HCT116 (cell line): ENCODE results near the gene UVSSA. TPM values are rescaled to one million over a fixed set of nuclear protein-coding genes. Genes with fewer than 3 reads are reported as not detected.

ENCODE experiments used
- ATAC-seq: fragments of 200-7000 bp; cut with Tn5 transposase; 2 replicates; pipeline ENCODE4 v1.9.1; 2020; ENCODE audit warnings: mild to moderate bottlenecking, moderate library complexity
- BruUV-seq: library from RNA; stranded (reverse); fragments of 400-500 nt; replicated peaks from 2 replicates; lab custom pipeline; 2021; lab: Mats Ljungman, UMichigan
- CTCF ChIA-PET: fragments of 300-600 bp; sonication (Branson Sonifier 250); formaldehyde crosslinking; loops from one replicate; lab custom pipeline; 2021; ENCODE audit warnings: antibody characterized with exemption; lab: Charles Lee
- POLR2A ChIA-PET: fragments of 300-600, 350-600 bp; sonication (Branson Sonifier 250); formaldehyde crosslinking; loops from one replicate; lab custom pipeline; 2021; ENCODE audit warnings: antibody characterized with exemption; lab: Charles Lee
- RAD21 ChIA-PET, 2 experiments: fragments of 300-600 bp; sonication (Branson Sonifier 250); formaldehyde crosslinking; loops; one replicate each; lab custom pipeline; 2023; ENCODE audit warnings: low total read pairs in 2 of 2; ENCODE audit not compliant: uncharacterized antibody in 2 of 2, unreplicated experiment in 2 of 2, low non-redundant PET in 1 of 2; lab: Charles Lee
- DNase-seq: peaks from one replicate; pipeline ENCODE4 v3.0.0-alpha.2; 2010; ENCODE audit warnings: low read depth, low spot score
- H2AFZ ChIP-seq: fragments of 200-600 bp; shearing (Covaris generic), sonication (generic); 2 replicates; pipeline ENCODE4 v1.6.1; 2017; ENCODE audit warnings: low read depth, mixed run types, mixed read lengths, antibody characterized with exemption, low read length; ENCODE audit not compliant: poor library complexity, severe bottlenecking
- H3K27ac ChIP-seq: 2 replicates; pipeline ENCODE4 v1.5.1; 2012; ENCODE audit warnings: low read depth, low read length
- H3K27me3 ChIP-seq: fragments of 200-600 bp; sonication (generic); 2 replicates; pipeline ENCODE4 v1.6.1; 2016; ENCODE audit warnings: mixed run types, low read length, mixed read lengths; ENCODE audit not compliant: insufficient read depth
- H3K36me3 ChIP-seq, 2 experiments: fragments of 200-500 bp in 1 of 2; fragments of 200-600 bp in 1 of 2; sonication (Bioruptor generic) in 1 of 2; sonication (generic) in 1 of 2; 2 replicates each; pipeline versions ENCODE4 v1.5.1 to v1.6.1; 2014 to 2016; ENCODE audit warnings: low read length in 2 of 2, inconsistent platforms in 1 of 2, mixed read lengths in 1 of 2, mixed run types in 1 of 2; ENCODE audit not compliant: insufficient read depth in 2 of 2, control insufficient read depth in 1 of 2
- H3K4me1 ChIP-seq, 2 experiments: fragments of 200-600 bp in 1 of 2; sonication (generic) in 1 of 2; 2 replicates each; pipeline versions ENCODE4 v1.5.1 to v1.6.1; 2012 to 2017; ENCODE audit warnings: low read length in 2 of 2, inconsistent platforms in 1 of 2, mild to moderate bottlenecking in 1 of 2, mixed read lengths in 1 of 2, mixed run types in 1 of 2, moderate library complexity in 1 of 2; ENCODE audit not compliant: insufficient read depth in 2 of 2, control insufficient read depth in 1 of 2
- H3K4me2 ChIP-seq: fragments of 200-600 bp; sonication (generic); 2 replicates; pipeline ENCODE4 v1.6.1; 2017; ENCODE audit warnings: mixed run types, low read length, mixed read lengths
- H3K4me3 ChIP-seq, 2 experiments: fragments of 200-600 bp in 1 of 2; sonication (generic) in 1 of 2; replicated peaks in 1 of 2; 2 replicates each; pipeline ENCODE4 v1.5.1; 2011 to 2016; ENCODE audit warnings: low read length in 2 of 2, control low read depth in 1 of 2, low read depth in 1 of 2, mild to moderate bottlenecking in 1 of 2, mixed read lengths in 1 of 2, mixed run types in 1 of 2
- H3K79me2 ChIP-seq: fragments of 200-600 bp; sonication (generic); 2 replicates; pipeline ENCODE4 v1.6.1; 2017; ENCODE audit warnings: mild to moderate bottlenecking, mixed run types, low read length, moderate library complexity, mixed read lengths; ENCODE audit not compliant: insufficient read depth
- H3K9ac ChIP-seq: fragments of 200-600 bp; sonication (generic); 2 replicates; pipeline ENCODE4 v1.6.1; 2016; ENCODE audit warnings: low read length, mixed read lengths
- H3K9me2 ChIP-seq: fragments of 200-600 bp; sonication (generic), shearing (Covaris generic); 2 replicates; pipeline ENCODE4 v1.6.1; 2017; ENCODE audit warnings: mixed run types, mild to moderate bottlenecking, moderate library complexity; ENCODE audit not compliant: insufficient read depth
- H3K9me3 ChIP-seq, 2 experiments: fragments of 200-500 bp in 1 of 2; fragments of 200-600 bp in 1 of 2; sonication (Bioruptor generic) in 1 of 2; sonication (generic) in 1 of 2; 2 replicates each; pipeline ENCODE4 v1.6.1; 2014 to 2017; ENCODE audit warnings: low read length in 2 of 2, mixed read lengths in 2 of 2, inconsistent platforms in 1 of 2, low read depth in 1 of 2, mild to moderate bottlenecking in 1 of 2, mixed run types in 1 of 2, moderate library complexity in 1 of 2; ENCODE audit not compliant: control insufficient read depth in 1 of 2, insufficient read depth in 1 of 2
- H4K20me1 ChIP-seq: fragments of 200-600 bp; sonication (generic), shearing (Covaris generic); 2 replicates; pipeline ENCODE4 v1.6.1; 2017; ENCODE audit warnings: mixed run types, mild to moderate bottlenecking, moderate library complexity; ENCODE audit not compliant: insufficient read depth
- CEBPB ChIP-seq: IDR thresholded peaks from 2 replicates; pipeline ENCODE4 v1.6.1; 2012; ENCODE audit warnings: low read depth
- ELF1 ChIP-seq: IDR thresholded peaks from 2 replicates; pipeline ENCODE4 v1.6.1; 2012; ENCODE audit warnings: low read depth, borderline replicate concordance
- EZH2phosphoT487 ChIP-seq: fragments of 200-600 bp; IDR thresholded peaks from 2 replicates; pipeline ENCODE4 v1.6.1; 2018; ENCODE audit warnings: antibody characterized with exemption, borderline replicate concordance
- JUND ChIP-seq: IDR thresholded peaks from 2 replicates; pipeline ENCODE4 v1.6.1; 2012
- POLR2A ChIP-seq: IDR thresholded peaks from 2 replicates; pipeline ENCODE4 v1.7.0; 2011; ENCODE audit warnings: borderline replicate concordance; ENCODE audit not compliant: insufficient read depth, insufficient read length; ENCODE audit errors: extremely low read depth
- RAD21 ChIP-seq: IDR thresholded peaks from 2 replicates; pipeline ENCODE4 v1.6.1; 2012; ENCODE audit warnings: low read depth, mild to moderate bottlenecking
- SIN3A ChIP-seq: IDR thresholded peaks from 2 replicates; pipeline ENCODE4 v1.6.1; 2012; ENCODE audit warnings: low read depth
- ZNF274 ChIP-seq: fragments of 200-500 bp; sonication (Bioruptor generic); IDR thresholded peaks from 2 replicates; pipeline ENCODE4 v1.6.1; 2014; ENCODE audit warnings: mild to moderate bottlenecking, low read depth, low read length, inconsistent platforms
- intact Hi-C: fragments of 100-400 bp; cut with micrococcal nuclease; formaldehyde crosslinking; loops from 2 replicates; pipeline ENCODE4 v1.10.0; 2022
- total RNA-seq: library from RNA; stranded (reverse); gene quantifications from one replicate; pipeline ENCODE4 v1.2.1, GENCODE V29; 2021; ENCODE audit not compliant: unreplicated experiment
- TF ChIP-seq, protein P1 (sequence below): IDR thresholded peaks from 2 replicates; pipeline ENCODE4 v1.6.1; 2012
- TF ChIP-seq, protein P2 (sequence below), 3 experiments: fragments of 200-600 bp in 1 of 3; sonication (generic) in 1 of 3; IDR thresholded peaks in 2 of 3; conservative IDR thresholded peaks in 1 of 3; 2 replicates each; pipeline ENCODE4 v1.5.1; 2012 to 2017; ENCODE audit warnings: low read depth in 2 of 3, low read length in 2 of 3, antibody characterized with exemption in 1 of 3, borderline replicate concordance in 1 of 3, control low read depth in 1 of 3, mild to moderate bottlenecking in 1 of 3, mixed read lengths in 1 of 3, mixed run types in 1 of 3, moderate library complexity in 1 of 3; ENCODE audit not compliant: insufficient read depth in 1 of 3

UVSSA gene
- total RNA-seq, 1 experiment from 2014 or later: 30.5 TPM

DNA sequence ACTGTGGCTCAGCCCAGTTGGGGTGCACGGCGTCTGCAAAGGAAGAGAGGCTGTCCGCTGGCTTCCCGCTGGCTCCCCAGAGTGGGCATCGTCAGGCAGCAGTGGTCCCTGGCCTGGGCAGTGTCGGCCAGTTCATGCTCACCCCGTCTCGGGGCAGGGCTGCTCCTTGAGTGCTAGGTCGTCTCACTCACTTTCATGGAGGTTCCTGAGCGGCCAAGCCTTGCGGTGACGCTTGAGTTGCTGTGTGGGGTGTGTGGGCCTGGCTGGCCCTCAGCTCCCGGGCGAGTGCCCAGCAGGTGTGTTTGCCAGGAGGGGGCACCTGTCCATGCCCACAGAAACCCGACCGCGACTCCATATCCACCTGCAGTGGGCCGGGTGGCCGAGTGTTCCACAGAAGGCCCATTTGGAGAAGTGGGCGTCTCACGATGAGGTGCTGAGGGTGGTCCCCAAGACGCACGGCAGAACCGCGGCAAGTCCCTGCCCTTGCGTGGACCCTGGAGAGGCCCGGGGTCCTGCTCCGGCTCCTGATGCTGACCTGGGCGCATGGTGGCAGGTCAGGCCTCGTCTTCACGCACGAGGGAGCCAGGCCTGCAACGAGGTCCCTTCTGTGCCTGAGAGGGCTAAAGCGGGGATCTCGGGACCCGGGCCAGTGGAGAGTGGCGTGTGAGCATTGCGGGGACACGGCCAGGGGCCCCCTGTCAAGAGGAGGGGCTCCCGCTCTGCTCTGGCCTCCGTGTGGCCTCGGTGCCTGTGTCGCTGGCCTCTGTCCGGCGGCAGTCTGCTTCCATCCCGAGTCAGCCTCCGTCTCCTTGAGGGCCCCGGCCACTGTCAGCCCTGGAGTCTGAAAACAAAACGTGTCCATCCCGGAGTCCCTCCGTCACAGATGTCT lies 18.5 kb upstream of the UVSSA start:
- H4K20me1 ChIP-seq: no peaks in the 10 kb centered on the region
- no peaks in the 10 kb centered on the region for H3K9me3 ChIP-seq
- ATAC-seq: no peak
- peaks cover 8 to 23% of the 10 kb centered on the region in 2 experiments; a peak in 3 of 4 replicates for H3K36me3 ChIP-seq
- no peaks in the 10 kb centered on the region for H3K27me3 ChIP-seq
- H3K27ac ChIP-seq: no peak overlapping the region
- no peaks in the 10 kb centered on the region for H3K9me2 ChIP-seq
- intact Hi-C loops: no loop called here
- TF ChIP-seq CEBPB (no peak), JUND (no peak), POLR2A (no peak), RAD21 (no peak), ZNF274 (no peak), SIN3A (no peak), EZH2phosphoT487 (no peak), ELF1 (no peak)
- TF ChIP-seq, protein P1, sequence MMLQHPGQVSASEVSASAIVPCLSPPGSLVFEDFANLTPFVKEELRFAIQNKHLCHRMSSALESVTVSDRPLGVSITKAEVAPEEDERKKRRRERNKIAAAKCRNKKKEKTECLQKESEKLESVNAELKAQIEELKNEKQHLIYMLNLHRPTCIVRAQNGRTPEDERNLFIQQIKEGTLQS: no peak
- TF ChIP-seq, protein P2, sequence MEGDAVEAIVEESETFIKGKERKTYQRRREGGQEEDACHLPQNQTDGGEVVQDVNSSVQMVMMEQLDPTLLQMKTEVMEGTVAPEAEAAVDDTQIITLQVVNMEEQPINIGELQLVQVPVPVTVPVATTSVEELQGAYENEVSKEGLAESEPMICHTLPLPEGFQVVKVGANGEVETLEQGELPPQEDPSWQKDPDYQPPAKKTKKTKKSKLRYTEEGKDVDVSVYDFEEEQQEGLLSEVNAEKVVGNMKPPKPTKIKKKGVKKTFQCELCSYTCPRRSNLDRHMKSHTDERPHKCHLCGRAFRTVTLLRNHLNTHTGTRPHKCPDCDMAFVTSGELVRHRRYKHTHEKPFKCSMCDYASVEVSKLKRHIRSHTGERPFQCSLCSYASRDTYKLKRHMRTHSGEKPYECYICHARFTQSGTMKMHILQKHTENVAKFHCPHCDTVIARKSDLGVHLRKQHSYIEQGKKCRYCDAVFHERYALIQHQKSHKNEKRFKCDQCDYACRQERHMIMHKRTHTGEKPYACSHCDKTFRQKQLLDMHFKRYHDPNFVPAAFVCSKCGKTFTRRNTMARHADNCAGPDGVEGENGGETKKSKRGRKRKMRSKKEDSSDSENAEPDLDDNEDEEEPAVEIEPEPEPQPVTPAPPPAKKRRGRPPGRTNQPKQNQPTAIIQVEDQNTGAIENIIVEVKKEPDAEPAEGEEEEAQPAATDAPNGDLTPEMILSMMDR (IDR thresholded peaks at IDR 0.05 in 2 of 3, conservative IDR thresholded peaks at IDR 0.05 in 1 of 3; ENCODE audit: borderline replicate concordance in 1 of 3, insufficient read depth in 1 of 3, low read depth in 2 of 3, low read length in 2 of 3): no peak
- TF ChIP-seq, all 23 proteins: peak for 0
- Histone ChIP-seq H3K4me1 (peaks cover 4 to 23% of the 10 kb centered on the region in 2 experiments; a peak in 3 of 4 replicates), H3K79me2 (peaks cover 65% of the 10 kb centered on the region), H3K9ac (no peak overlapping the region), H3K4me2 (no peak overlapping the region), H3K4me3 (no peak overlapping the region), H2AFZ (no peak overlapping the region)
- BruUV-seq: no TSS peak
- RAD21 ChIA-PET: no interaction called here
- no peak for DNase-seq
- CTCF ChIA-PET: no interaction called here
- POLR2A ChIA-PET: no interaction called here
